Cardiac septum (tissue), 1 donor: ENCODE results near the gene PLXNA2. TPM values are rescaled to one million over a fixed set of nuclear protein-coding genes. Genes with fewer than 3 reads are reported as not detected.

Experiments
- DNase-seq: peaks from one replicate; pipeline ENCODE4 v3.0.0-alpha.2; 2020; ENCODE audit warnings: low spot score
- intact Hi-C: fragments of 100-400 bp; cut with DNase I; formaldehyde crosslinking; loops from one replicate; pipeline ENCODE4 v1.14.0; 2022
- total RNA-seq: library from RNA; stranded (reverse); fragmentation: NEBNext Ultra II Directional; extraction: Animal tissue kit (Norgen Biotek cat#: 25700); gene quantifications from one replicate; pipeline ENCODE4 v1.2.1, GENCODE V29; 2021
- donor health status: DM: no; HTN: no; CAD: no.

Gene PLXNA2
- total RNA-seq, 1 donor from 2014 or later = 23.8 TPM

DNA sequence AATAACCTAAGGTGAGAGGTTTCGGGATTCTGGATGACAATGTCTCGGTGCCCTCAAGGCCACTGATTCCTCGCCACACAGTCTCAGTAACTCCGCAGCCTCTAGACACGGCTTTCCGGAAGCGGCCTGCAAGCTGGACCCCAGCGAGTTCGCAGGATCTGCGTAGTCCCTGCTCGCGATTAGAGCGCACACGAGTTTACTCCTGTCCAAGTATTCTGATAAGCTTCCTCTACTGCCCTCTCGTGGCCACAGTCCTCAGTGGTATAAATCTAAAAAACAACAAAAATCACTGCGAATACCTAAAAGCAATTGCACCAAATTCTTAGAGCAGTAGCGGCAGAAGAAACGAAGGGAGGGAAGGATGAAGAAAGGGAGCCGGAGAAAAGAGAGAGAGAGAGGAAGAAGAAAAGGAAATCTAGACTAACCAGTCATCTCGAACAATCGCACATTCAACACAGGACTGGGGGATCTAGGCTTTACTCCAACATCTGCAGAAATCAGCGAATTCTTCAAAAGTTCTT lies 1.1 kb upstream of the PLXNA2 start:
- peak; percentile 90 for DNase-seq

DNA sequence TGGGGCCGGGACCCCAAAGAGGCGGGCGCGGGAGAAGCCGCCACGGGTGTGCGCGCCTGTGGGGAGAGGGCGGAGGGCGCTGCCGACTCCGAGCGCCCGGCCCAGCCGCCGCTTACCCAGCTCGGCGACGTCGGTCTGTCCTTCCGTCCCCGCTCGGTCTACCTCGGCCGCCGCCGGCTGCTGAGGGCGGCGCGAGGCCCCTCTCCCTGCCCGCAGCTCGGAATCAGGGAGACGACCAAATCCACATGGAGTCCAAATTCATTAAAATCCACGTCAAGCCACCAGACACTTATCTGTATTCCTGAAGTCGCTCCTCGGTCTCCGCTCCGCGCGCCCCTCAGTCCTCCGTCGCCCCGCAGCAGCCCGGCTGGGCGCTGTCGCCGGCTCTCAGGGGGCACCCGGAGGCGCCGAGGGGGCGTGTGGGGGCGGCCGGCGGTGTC lies 637 bp downstream of the PLXNA2 start:
- DNase-seq = no peak
- intact Hi-C loops = loop anchor here (2.0 to 10.0 kb wide), 3 partner anchors 23 to 359 kb away; no protein-coding TSS in a partner anchor

More for the DNA sequence above, 1.1 kb upstream of the PLXNA2 start:
- intact Hi-C loops = loop anchor here (10.0 kb wide), 1 partner anchor 360 kb away; no protein-coding TSS in a partner anchor

DNA sequence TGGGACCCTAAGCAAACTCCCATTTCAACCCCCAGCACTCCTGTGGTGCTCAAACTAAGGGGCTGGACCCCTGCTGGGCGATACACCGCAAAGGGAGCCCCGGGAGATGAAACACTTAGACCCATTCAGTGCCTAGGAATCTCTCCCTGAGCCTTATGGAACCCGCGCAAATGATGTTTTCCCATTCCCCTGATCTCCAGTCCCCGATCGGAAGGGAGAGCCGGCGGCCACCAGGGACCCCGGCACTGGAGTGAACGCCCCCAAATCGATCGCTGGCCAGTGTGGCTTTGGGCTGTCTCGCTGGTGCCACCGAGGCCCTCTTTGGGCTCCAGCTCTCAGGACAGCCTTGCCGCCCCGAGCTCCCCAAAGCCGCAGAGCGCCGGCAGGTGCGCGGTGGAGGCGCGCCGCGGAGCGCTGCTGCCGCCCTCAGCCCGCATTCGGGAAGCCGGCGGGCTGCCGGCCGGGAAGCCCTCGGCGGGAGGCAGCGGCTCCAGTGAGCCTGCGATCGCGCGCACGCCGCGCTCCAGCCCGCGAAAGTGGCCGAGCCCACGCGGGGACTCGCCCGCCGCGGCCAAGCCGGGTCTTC lies 1.1 kb downstream of the PLXNA2 start:
- DNase-seq = peak; percentile 41
- intact Hi-C loops = loop anchor here (2.0 to 10.0 kb wide), 3 partner anchors 22 to 358 kb away; no protein-coding TSS in a partner anchor

- intact Hi-C loops = loop anchor here (2.0 to 10.0 kb wide), 3 partner anchors 21 to 357 kb away; no protein-coding TSS in a partner anchor
- DNase-seq = peak; percentile 19
These were observed 2.0 kb downstream of the PLXNA2 start for GRCh38 chr1:208242146-208242545.

- intact Hi-C loops = loop anchor here (5.0 to 10.0 kb wide), 2 partner anchors 139 to 357 kb away; no protein-coding TSS in a partner anchor
- DNase-seq = peak; percentile 29
These were observed 2.7 kb downstream of the PLXNA2 start for GRCh38 chr1:208241512-208241911.

DNA sequence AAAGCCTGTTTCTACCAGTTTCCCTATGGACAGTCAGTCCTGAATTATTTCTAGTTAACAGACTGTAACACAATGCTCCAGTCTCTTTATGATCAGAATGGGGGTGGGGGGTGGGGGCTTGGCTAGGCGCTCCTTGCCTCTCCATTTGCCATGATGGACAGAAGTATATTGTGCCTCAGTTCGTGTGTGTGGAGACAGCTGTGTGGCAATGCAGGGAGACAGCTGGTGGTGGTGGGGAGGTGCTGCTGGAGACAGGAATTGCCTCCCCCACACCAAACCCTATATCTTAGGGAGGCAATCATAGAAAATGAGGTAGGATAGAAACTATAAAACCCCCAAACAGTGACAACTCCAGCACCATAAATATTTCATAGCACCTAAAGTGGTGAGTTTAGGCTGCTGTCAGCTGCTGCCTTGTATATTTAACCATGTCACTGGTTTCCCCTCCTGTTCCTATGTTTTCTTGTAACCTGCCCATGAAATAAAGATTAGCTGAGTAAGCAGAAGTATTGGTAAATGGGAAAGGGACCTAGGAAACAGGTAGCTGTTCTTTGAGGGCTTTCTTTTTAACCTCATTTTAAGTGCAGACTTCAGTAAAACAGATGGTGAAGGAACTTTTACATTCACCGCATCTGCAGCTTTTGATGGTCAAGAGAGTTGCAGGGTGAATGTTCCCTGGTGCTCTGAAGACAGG lies 3.4 kb downstream of the PLXNA2 start:
- peak; percentile 31 for DNase-seq
- intact Hi-C loops = loop anchor here (5.0 to 10.0 kb wide), 2 partner anchors 139 to 356 kb away; no protein-coding TSS in a partner anchor

GRCh38 chr1:208239473-208240381 lies 4.5 kb downstream of the PLXNA2 start:
- DNase-seq = peak; percentile 24
- intact Hi-C loops = loop anchor here (1.0 to 10.0 kb wide), 4 partner anchors 35 to 355 kb away; no protein-coding TSS in a partner anchor

DNA sequence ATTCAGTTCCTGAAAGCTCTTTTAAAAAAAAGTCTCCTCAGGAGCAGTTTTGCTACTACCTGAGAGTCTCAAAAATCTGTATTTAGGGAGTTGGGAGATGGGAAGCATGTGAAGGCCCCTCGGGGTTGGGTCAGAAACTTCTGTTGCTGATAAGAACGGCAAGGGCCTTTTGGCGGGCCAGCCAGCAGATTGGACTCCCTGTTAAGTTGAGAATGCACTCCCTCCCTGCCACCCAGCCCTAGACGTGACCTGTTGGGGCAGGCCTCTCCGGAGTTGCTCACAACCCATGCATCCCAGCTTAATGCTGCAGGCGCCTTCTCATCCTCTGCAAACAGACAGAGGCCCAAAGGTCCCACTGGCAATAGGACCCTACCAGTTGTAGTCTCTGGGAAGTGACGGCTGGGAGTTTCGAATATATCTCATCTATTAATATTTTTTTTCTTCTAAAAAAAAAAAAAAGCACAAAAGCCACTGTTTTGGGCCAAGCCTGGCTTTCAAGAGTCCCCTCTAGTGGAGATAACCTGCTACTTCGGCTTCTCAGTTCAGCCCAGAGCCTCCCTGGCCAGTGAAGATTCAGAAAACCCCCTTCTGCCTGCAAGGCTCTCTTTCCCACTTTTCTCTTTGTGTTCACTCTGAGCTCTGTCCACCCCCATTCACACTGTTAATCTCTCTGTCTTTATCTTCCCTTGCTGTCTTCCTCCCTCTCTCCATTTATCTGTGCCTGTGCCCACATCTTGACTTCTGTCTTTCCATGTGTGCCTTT lies 5.3 kb downstream of the PLXNA2 start:
- DNase-seq = peak; percentile 75
- intact Hi-C loops = loop anchor here (1.0 to 2.0 kb wide), 2 partner anchors 34 to 77 kb away; no protein-coding TSS in a partner anchor

GRCh38 chr1:208237241-208237640 lies 6.9 kb downstream of the PLXNA2 start:
- peak; percentile 58 for DNase-seq
- intact Hi-C loops = no loop called here

GRCh38 chr1:208235982-208236761 lies 8.0 kb downstream of the PLXNA2 start:
- intact Hi-C loops = no loop called here
- peak; percentile 76 for DNase-seq

GRCh38 chr1:208235356-208235981 lies 8.7 kb downstream of the PLXNA2 start:
- no peak for DNase-seq
- intact Hi-C loops = no loop called here

- DNase-seq = peak; percentile 35
- intact Hi-C loops = no loop called here
These were observed 9.5 kb downstream of the PLXNA2 start for GRCh38 chr1:208234721-208235120.

- DNase-seq = no peak
- intact Hi-C loops = no loop called here
These were observed 10.2 kb downstream of the PLXNA2 start for GRCh38 chr1:208233978-208234377.

- intact Hi-C loops = no loop called here
- no peak for DNase-seq
These were observed 10.6 kb downstream of the PLXNA2 start for GRCh38 chr1:208233546-208233945.

DNA sequence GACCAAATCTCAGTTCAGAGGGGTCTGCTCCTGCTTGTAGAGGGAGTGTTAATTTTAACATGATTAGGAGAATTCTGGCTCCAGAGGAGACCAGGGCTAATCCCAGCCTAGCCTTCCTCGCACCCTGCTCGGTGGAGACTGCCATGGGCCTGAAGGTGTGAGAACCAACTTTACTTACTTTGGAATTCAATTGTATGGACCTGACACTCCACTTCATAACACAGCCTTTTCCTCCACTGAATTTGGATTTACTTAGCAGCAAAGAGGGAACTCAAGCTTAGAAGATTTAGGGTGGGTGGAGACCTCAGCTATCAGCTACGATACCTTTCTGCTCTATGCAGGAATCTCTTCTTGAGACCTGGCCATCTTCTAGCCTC lies 11.5 kb downstream of the PLXNA2 start:
- intact Hi-C loops = no loop called here

GRCh38 chr1:208231881-208232661 lies 12.1 kb downstream of the PLXNA2 start:
- intact Hi-C loops = no loop called here
- DNase-seq = no peak

More for the DNA sequence above, 11.5 kb downstream of the PLXNA2 start:
- no peak for DNase-seq
